Activated CD4-positive, alpha-beta memory T cell treated with anti-CD3 and anti-CD28 coated beads for 36 hours (primary cell): ENCODE results near the gene RNASEL. TPM values are rescaled to one million over a fixed set of nuclear protein-coding genes. Genes with fewer than 3 reads are reported as not detected.

Source experiments
- CTCF ChIA-PET: fragments of 350-600 bp; sonication (Branson Sonifier 250); formaldehyde crosslinking; loops from one replicate; lab custom pipeline; 2021; ENCODE audit warnings: antibody characterized with exemption, inconsistent platforms; lab: Charles Lee
- POLR2A ChIA-PET: fragments of 350-600 bp; sonication (Branson Sonifier 250); formaldehyde crosslinking; loops from one replicate; lab custom pipeline; 2021; ENCODE audit warnings: antibody characterized with exemption; lab: Charles Lee
- DNase-seq: peaks from one replicate; pipeline ENCODE4 v3.0.0-alpha.2; 2020
- H3K27ac Mint-ChIP-seq: one replicate; pipeline ENCODE4 v1.8.0; 2021; ENCODE audit warnings: mixed read lengths
- H3K27me3 Mint-ChIP-seq: one replicate; pipeline ENCODE4 v1.8.0; 2021; ENCODE audit warnings: mixed read lengths
- H3K36me3 Mint-ChIP-seq: one replicate; pipeline ENCODE4 v1.8.0; 2021; ENCODE audit warnings: mixed read lengths
- H3K4me1 Mint-ChIP-seq: one replicate; pipeline ENCODE4 v1.8.0; 2021; ENCODE audit warnings: low read depth, mixed read lengths
- H3K4me3 Mint-ChIP-seq: one replicate; pipeline ENCODE4 v1.8.0; 2021; ENCODE audit warnings: mild to moderate bottlenecking, mixed read lengths
- H3K9me3 Mint-ChIP-seq: one replicate; pipeline ENCODE4 v1.8.0; 2021; ENCODE audit warnings: mixed read lengths
- intact Hi-C: fragments of 100-400 bp; cut with micrococcal nuclease; formaldehyde crosslinking; loops from one replicate; pipeline ENCODE4 v1.15.1; 2023
- total RNA-seq, 2 experiments: library from RNA; stranded (reverse); gene quantifications; one replicate each; pipeline ENCODE4 v1.2.3, GENCODE V29; 2021

RNASEL gene
- total RNA-seq, 2 experiments from 2014 or later: 4.5 TPM

- no peak overlapping the region for H3K27ac Mint-ChIP-seq
- peaks cover 6% of the 10 kb centered on the region for H3K36me3 Mint-ChIP-seq
- peak overlapping the region; percentile 39 for H3K4me3 Mint-ChIP-seq
- no peaks in the 10 kb centered on the region for H3K27me3 Mint-ChIP-seq
- DNase-seq: no peak
- no peaks in the 10 kb centered on the region for H3K9me3 Mint-ChIP-seq
- ChIA-PET CTCF (interaction anchor here (0.8 to 22.4 kb wide), 8 partner anchors 11 to 187 kb away, joined by 3 to 1086 read pairs (median 5); partner anchors contain the start of genes NPL and RNASEL), POLR2A (interaction anchor here (1.0 to 3.5 kb wide), 4 partner anchors 15 to 188 kb away, joined by 3 to 15 read pairs (median 8); no protein-coding TSS in a partner anchor)
- intact Hi-C loops: loop anchor here (5.0 to 10.0 kb wide), 2 partner anchors 237 to 875 kb away; partner anchors contain the start of genes DHX9 and SMG7
- peaks cover 17% of the 10 kb centered on the region for H3K4me1 Mint-ChIP-seq
Measured at GRCh38 chr1:182600036-182600713, 11.1 kb upstream of the RNASEL start.

GRCh38 chr1:182599339-182599738, 10.3 kb upstream of the RNASEL start:
- H3K27me3 Mint-ChIP-seq: no peaks in the 10 kb centered on the region
- H3K36me3 Mint-ChIP-seq: peaks cover 6% of the 10 kb centered on the region
- POLR2A ChIA-PET: interaction anchor here (1.0 to 3.5 kb wide), 2 partner anchors 183 to 189 kb away, joined by 3 to 13 read pairs; no protein-coding TSS in a partner anchor
- no peak overlapping the region for H3K4me3 Mint-ChIP-seq
- CTCF ChIA-PET: interaction anchor here (0.8 to 22.4 kb wide), 7 partner anchors 11 to 188 kb away, joined by 3 to 1086 read pairs (median 6); partner anchors contain the start of genes NPL and RNASEL
- peaks cover 10% of the 10 kb centered on the region for H3K4me1 Mint-ChIP-seq
- intact Hi-C loops: loop anchor here (5.0 kb wide), 1 partner anchor 512 kb away; no protein-coding TSS in a partner anchor
- peak; percentile 45 for DNase-seq
- H3K9me3 Mint-ChIP-seq: no peaks in the 10 kb centered on the region
- H3K27ac Mint-ChIP-seq: no peak overlapping the region

- H3K4me1 Mint-ChIP-seq: peaks cover 10% of the 10 kb centered on the region
- no peaks in the 10 kb centered on the region for H3K9me3 Mint-ChIP-seq
- ChIA-PET CTCF (interaction anchor here (0.6 to 22.4 kb wide), 6 partner anchors 9 to 189 kb away, joined by 3 to 1086 read pairs (median 4); partner anchors contain the start of genes NPL and RNASEL), POLR2A (interaction anchor here (0.6 to 3.5 kb wide), 2 partner anchors 16 to 185 kb away, joined by 3 to 13 read pairs; no protein-coding TSS in a partner anchor)
- intact Hi-C loops: loop anchor here (5.0 kb wide), 1 partner anchor 511 kb away; no protein-coding TSS in a partner anchor
- peaks cover 6% of the 10 kb centered on the region for H3K36me3 Mint-ChIP-seq
- no peak for DNase-seq
- no peak overlapping the region for H3K4me3 Mint-ChIP-seq
- no peaks in the 10 kb centered on the region for H3K27me3 Mint-ChIP-seq
- H3K27ac Mint-ChIP-seq: no peak overlapping the region
Measured at GRCh38 chr1:182598296-182598695, 9.2 kb upstream of the RNASEL start.

- Mint-ChIP-seq H3K27me3 (no peaks in the 10 kb centered on the region), H3K4me3 (no peak overlapping the region), H3K9me3 (no peaks in the 10 kb centered on the region), H3K4me1 (peaks cover 10% of the 10 kb centered on the region), H3K27ac (no peak overlapping the region), H3K36me3 (peaks cover 6% of the 10 kb centered on the region)
- intact Hi-C loops: loop anchor here (5.0 kb wide), 1 partner anchor 510 kb away; no protein-coding TSS in a partner anchor
- POLR2A ChIA-PET: interaction anchor here (0.8 kb wide), 1 partner anchor 32 kb away, joined by 3 read pairs; no protein-coding TSS in a partner anchor
- CTCF ChIA-PET: interaction anchor here (0.8 to 22.4 kb wide), 6 partner anchors 8 to 190 kb away, joined by 3 to 1086 read pairs (median 27); partner anchors contain the start of genes NPL, RGS16 and RNASEL
- no peak for DNase-seq
Measured at GRCh38 chr1:182596934-182597333, 7.9 kb upstream of the RNASEL start.

GRCh38 chr1:182595641-182596240, 6.7 kb upstream of the RNASEL start:
- H3K36me3 Mint-ChIP-seq: peaks cover 6% of the 10 kb centered on the region
- peak; percentile 80 for DNase-seq
- ChIA-PET POLR2A (interaction anchor here (0.6 to 1.0 kb wide), 2 partner anchors 13 to 187 kb away, joined by 3 to 6 read pairs; no protein-coding TSS in a partner anchor), CTCF (interaction anchor here (0.6 to 22.4 kb wide), 44 partner anchors 10 to 913 kb away, joined by 3 to 1086 read pairs (median 4); partner anchors contain the start of genes NPL and RGS16)
- no peaks in the 10 kb centered on the region for H3K9me3 Mint-ChIP-seq
- intact Hi-C loops: loop anchor here (1.0 to 5.0 kb wide), 2 partner anchors 189 to 508 kb away; no protein-coding TSS in a partner anchor
- H3K27me3 Mint-ChIP-seq: no peaks in the 10 kb centered on the region
- H3K27ac Mint-ChIP-seq: no peak overlapping the region
- peaks cover 10% of the 10 kb centered on the region for H3K4me1 Mint-ChIP-seq
- no peak overlapping the region for H3K4me3 Mint-ChIP-seq

GRCh38 chr1:182589931-182590330, 875 bp upstream of the RNASEL start:
- H3K36me3 Mint-ChIP-seq: peaks cover 2% of the 10 kb centered on the region
- DNase-seq: no peak
- H3K27me3 Mint-ChIP-seq: no peaks in the 10 kb centered on the region
- H3K4me1 Mint-ChIP-seq: peaks cover 34% of the 10 kb centered on the region
- CTCF ChIA-PET: interaction anchor here (1.7 to 22.4 kb wide), 3 partner anchors 10 to 197 kb away, joined by 4 to 1086 read pairs (median 46); partner anchors contain the start of gene NPL
- H3K27ac Mint-ChIP-seq: no peak overlapping the region
- H3K4me3 Mint-ChIP-seq: peak overlapping the region; percentile 94
- H3K9me3 Mint-ChIP-seq: no peaks in the 10 kb centered on the region
- intact Hi-C loops: loop anchor here (5.0 kb wide), 1 partner anchor 558 kb away; no protein-coding TSS in a partner anchor
- POLR2A ChIA-PET: interaction anchor here (1.0 to 1.1 kb wide), 2 partner anchors 15 to 40 kb away, joined by 3 read pairs; no protein-coding TSS in a partner anchor

GRCh38 chr1:182589520-182589919, 464 bp upstream of the RNASEL start:
- Mint-ChIP-seq H3K4me1 (peaks cover 38% of the 10 kb centered on the region), H3K4me3 (peak overlapping the region; percentile 94), H3K27me3 (no peaks in the 10 kb centered on the region), H3K36me3 (peaks cover 2% of the 10 kb centered on the region), H3K27ac (peak overlapping the region; percentile 99), H3K9me3 (no peaks in the 10 kb centered on the region)
- DNase-seq: no peak
- CTCF ChIA-PET: interaction anchor here (1.7 to 22.4 kb wide), 3 partner anchors 10 to 198 kb away, joined by 4 to 1086 read pairs (median 46); partner anchors contain the start of gene NPL
- intact Hi-C loops: loop anchor here (5.0 kb wide), 1 partner anchor 557 kb away; no protein-coding TSS in a partner anchor
- POLR2A ChIA-PET: interaction anchor here (0.8 to 2.1 kb wide), 4 partner anchors 14 to 198 kb away, joined by 3 to 11 read pairs (median 3); no protein-coding TSS in a partner anchor

- Mint-ChIP-seq H3K27ac (peak overlapping the region; percentile 99), H3K4me1 (peaks cover 54% of the 10 kb centered on the region), H3K9me3 (no peaks in the 10 kb centered on the region), H3K4me3 (peak overlapping the region; percentile 94), H3K36me3 (peaks cover 7% of the 10 kb centered on the region), H3K27me3 (no peaks in the 10 kb centered on the region)
- DNase-seq: no peak
- ChIA-PET POLR2A (interaction anchor here (0.5 to 2.1 kb wide), 3 partner anchors 15 to 339 kb away, joined by 3 to 11 read pairs (median 3); no protein-coding TSS in a partner anchor), CTCF (interaction anchor here (0.6 to 22.4 kb wide), 6 partner anchors 12 to 503 kb away, joined by 3 to 1086 read pairs (median 6); partner anchors contain the start of gene NPL)
- intact Hi-C loops: loop anchor here (1.0 to 5.0 kb wide), 4 partner anchors 27 to 556 kb away; partner anchors contain the start of gene DHX9
Measured at GRCh38 chr1:182587666-182588499, 1.2 kb downstream of the RNASEL start.

GRCh38 chr1:182587093-182587492, 2.0 kb downstream of the RNASEL start:
- CTCF ChIA-PET: interaction anchor here (1.2 to 2.0 kb wide), 2 partner anchors 9 to 198 kb away, joined by 4 to 10 read pairs; no protein-coding TSS in a partner anchor
- Mint-ChIP-seq H3K4me3 (no peak overlapping the region), H3K4me1 (peaks cover 60% of the 10 kb centered on the region), H3K36me3 (peaks cover 9% of the 10 kb centered on the region), H3K27me3 (no peaks in the 10 kb centered on the region), H3K27ac (no peak overlapping the region), H3K9me3 (no peaks in the 10 kb centered on the region)
- no peak for DNase-seq
- POLR2A ChIA-PET: no interaction called here
- intact Hi-C loops: loop anchor here (5.0 kb wide), 1 partner anchor 555 kb away; no protein-coding TSS in a partner anchor

- CTCF ChIA-PET: interaction anchor here (0.6 to 2.0 kb wide), 4 partner anchors 10 to 948 kb away, joined by 3 to 10 read pairs (median 4); no protein-coding TSS in a partner anchor
- H3K27ac Mint-ChIP-seq: no peak overlapping the region
Measured at GRCh38 chr1:182586380-182586779, 2.7 kb downstream of the RNASEL start.

More at GRCh38 chr1:182586380-182586779, 2.7 kb downstream of the RNASEL start:
- no peak for DNase-seq
- Mint-ChIP-seq H3K36me3 (peaks cover 11% of the 10 kb centered on the region), H3K4me3 (no peak overlapping the region), H3K9me3 (no peaks in the 10 kb centered on the region), H3K27me3 (no peaks in the 10 kb centered on the region), H3K4me1 (peaks cover 60% of the 10 kb centered on the region)
- intact Hi-C loops: loop anchor here (5.0 kb wide), 1 partner anchor 554 kb away; no protein-coding TSS in a partner anchor
- POLR2A ChIA-PET: interaction anchor here (0.7 kb wide), 1 partner anchor 15 kb away, joined by 3 read pairs; no protein-coding TSS in a partner anchor
